GM18526 (cell line): ENCODE results near the gene CIB2.

Experiments
- POLR2A ChIP-seq: IDR thresholded peaks from 3 replicates; pipeline ENCODE4 v1.6.1; 2011; ENCODE audit not compliant: insufficient read length; ENCODE audit errors: extremely low read depth

The CIB2 gene

GRCh38 chr15:78083687-78084448 lies 47.4 kb downstream of the CIB2 start:
- no peak for TF ChIP-seq POLR2A

DNA sequence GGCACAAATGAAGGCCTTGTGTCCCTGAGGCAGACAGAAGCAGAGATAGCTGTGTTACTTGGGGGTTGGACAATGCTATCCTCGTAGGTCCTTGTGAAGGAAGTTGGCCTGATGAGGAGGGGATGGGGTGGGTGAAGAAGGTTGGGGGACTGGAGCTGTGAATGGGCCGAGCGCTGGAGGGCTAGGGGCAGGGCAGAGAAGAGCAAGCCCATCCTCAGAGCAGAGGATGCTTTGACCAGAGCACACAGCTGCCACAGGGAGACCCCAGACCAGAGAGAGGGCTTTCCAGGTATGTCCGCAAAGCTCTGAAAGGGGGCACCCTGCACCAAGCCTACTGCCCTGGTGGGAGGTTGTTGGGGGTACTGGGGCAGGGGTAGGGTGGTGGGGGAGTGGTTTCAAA lies 48.1 kb downstream of the CIB2 start:
- TF ChIP-seq POLR2A: no peak

- no peak for TF ChIP-seq POLR2A
Observed at GRCh38 chr15:78082743-78083110, 48.5 kb downstream of the CIB2 start.

DNA sequence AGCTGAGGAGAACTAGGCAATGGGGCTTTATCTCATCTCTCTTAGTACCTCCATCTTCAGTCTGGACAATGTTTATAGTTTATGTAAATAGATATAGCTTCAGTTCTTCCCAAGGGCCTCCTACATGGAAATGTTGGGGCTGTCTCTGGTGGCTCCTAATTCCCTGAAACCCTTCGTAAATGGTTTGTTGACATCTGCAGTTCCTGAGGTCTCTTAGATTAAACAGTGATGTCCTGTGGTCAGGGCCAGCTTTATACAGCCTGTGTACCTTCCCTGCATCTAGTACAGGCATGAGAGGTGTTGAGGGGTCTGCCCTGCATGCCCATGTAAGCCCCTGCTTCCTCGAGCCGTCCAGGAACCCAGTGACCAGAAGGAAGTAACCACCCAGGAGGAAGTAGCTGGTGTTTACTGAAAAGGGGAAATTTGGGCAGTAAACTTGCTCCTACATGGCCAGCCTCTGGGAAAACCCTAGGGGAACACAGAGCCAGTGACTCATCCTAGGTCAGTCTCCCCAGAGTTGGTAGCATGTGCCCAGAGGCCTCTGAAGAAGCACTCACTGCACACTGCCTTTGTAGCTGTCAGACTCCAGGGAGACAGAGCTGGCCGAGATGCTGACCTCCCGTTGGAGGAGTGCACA lies 49.0 kb downstream of the CIB2 start:
- no peak for TF ChIP-seq POLR2A

GRCh38 chr15:78080088-78080460 lies 51.2 kb downstream of the CIB2 start:
- TF ChIP-seq POLR2A: no peak

GRCh38 chr15:78079298-78080087 lies 51.8 kb downstream of the CIB2 start:
- no peak for TF ChIP-seq POLR2A

DNA sequence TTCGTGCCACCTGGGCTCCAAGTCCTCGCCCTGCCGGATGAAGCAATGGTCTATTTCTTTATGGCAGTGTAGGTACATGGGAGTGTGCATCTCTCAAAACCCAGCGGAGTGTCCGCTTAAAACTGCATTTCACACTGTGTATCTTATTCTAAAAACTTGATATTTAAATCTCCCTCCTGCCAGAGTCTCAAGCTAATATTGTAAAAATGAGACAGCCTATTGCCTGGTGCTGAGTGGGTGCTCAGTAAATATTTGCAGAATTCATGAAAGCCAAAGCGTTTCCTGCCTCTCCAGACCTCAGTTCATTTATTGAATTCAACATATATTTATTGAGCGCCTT lies 53.4 kb downstream of the CIB2 start:
- TF ChIP-seq POLR2A: no peak

- TF ChIP-seq POLR2A: peak; percentile 50
Observed at GRCh38 chr15:78077053-78077870, 54.0 kb downstream of the CIB2 start, which contains the start of gene TBC1D2B. Gene TBC1D2B, minus strand, starts transcription at chr15:78077711. Its CDS starts 59 bp downstream, at chr15:78077652.

GRCh38 chr15:78076231-78077052 lies 54.8 kb downstream of the CIB2 start:
- TF ChIP-seq POLR2A: no peak

DNA sequence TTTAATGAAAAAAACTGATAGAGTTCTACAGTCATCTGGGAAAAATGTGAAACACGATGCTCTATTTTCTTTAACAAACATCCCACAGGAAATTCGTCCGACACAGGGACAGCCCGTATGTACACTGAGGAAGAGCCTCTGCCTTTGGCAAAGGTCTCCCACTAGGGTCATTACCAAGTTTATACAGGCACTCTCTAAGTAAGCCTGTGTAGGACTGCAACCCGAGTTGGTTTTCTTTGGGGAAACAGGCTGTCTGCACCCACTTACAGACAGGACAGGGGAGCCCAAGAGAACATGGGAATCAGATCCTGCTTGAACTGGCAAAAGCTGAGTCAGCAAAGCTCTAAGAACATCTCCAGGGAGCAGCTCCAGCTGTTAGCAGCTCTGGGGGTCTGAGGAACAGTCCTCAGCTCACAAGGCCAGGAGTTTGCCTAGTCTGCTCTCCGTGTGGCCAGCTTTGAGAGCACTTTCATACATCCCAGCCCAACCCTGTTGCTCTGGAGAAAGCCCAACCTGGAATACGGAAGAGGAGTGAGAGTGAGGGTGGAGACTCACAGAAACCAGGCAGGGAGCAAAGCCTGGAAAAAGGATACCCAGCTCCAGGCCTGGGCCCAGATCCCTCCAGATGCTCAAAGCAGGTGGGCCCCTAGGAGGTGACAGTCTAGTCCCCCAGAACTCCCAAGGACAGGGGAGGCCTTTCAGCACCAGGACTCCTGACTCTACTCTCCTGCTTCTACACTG lies 55.6 kb downstream of the CIB2 start:
- TF ChIP-seq POLR2A: no peak

- TF ChIP-seq POLR2A: no peak
Observed at GRCh38 chr15:78073046-78073787, 58.0 kb downstream of the CIB2 start.

GRCh38 chr15:78072080-78072892 lies 59.0 kb downstream of the CIB2 start:
- TF ChIP-seq POLR2A: no peak
